HEK293T (cell line): ENCODE data around the gene FNDC1.

ENCODE experiments used
- BHLHE40 ChIP-seq: fragments of 450-650 bp; IDR thresholded peaks from 2 replicates; pipeline ENCODE4 v1.6.1; 2016; ENCODE audit warnings: mild to moderate bottlenecking, moderate library complexity, borderline replicate concordance
- CTBP1 ChIP-seq: fragments of 450-650 bp; IDR thresholded peaks from 2 replicates; pipeline ENCODE4 v1.6.1; 2016; ENCODE audit warnings: borderline replicate concordance
- FOXM1 ChIP-seq: fragments of 450-650 bp; IDR thresholded peaks from 2 replicates; pipeline ENCODE4 v1.6.1; 2017; ENCODE audit warnings: mild to moderate bottlenecking, borderline replicate concordance
- LEF1 ChIP-seq: fragments of 450-650 bp; IDR thresholded peaks from 2 replicates; pipeline ENCODE4 v1.6.1; 2017; ENCODE audit warnings: mild to moderate bottlenecking, borderline replicate concordance
- NFRKB ChIP-seq: fragments of 450-650 bp; IDR thresholded peaks from 2 replicates; pipeline ENCODE4 v1.6.1; 2016; ENCODE audit warnings: mild to moderate bottlenecking, moderate library complexity
- SP1 ChIP-seq: fragments of 450-650 bp; IDR thresholded peaks from 2 replicates; pipeline ENCODE4 v1.6.1; 2017
- SUZ12 ChIP-seq: fragments of 450-650 bp; IDR thresholded peaks from 2 replicates; pipeline ENCODE4 v1.6.1; 2016; ENCODE audit warnings: mild to moderate bottlenecking
- TARDBP ChIP-seq: fragments of 450-650 bp; IDR thresholded peaks from 2 replicates; pipeline ENCODE4 v1.6.1; 2016
- TF ChIP-seq, protein P1 (sequence below): fragments of 450-650 bp; IDR thresholded peaks from 2 replicates; pipeline ENCODE4 v1.6.1; 2016

DNA sequence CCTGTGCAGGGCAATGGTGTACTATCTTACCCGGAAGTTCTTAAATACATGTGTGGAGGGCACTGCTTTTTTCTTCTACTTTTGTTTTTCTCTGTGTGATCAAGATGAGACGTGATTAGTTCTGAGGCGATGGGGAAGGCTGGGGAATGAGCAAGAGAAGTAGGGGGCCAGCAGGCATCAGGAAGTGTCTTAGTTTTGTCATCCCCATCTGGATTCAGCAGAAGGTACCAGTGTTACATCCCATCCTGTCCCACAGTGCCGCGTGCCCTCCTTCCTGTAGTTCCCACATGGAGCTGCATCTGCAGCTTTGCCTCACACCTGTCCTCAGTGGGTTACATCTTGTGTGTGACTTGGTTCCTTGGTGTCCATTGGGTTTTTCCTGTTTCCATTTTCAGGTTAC is 86.9 kb downstream of the FNDC1 start:
- no peak for TF ChIP-seq SP1
- TF ChIP-seq NFRKB: no peak
- TF ChIP-seq BHLHE40: no peak
- no peak for TF ChIP-seq FOXM1
- no peak for TF ChIP-seq SUZ12
- no peak for TF ChIP-seq CTBP1
- TF ChIP-seq, protein P1, sequence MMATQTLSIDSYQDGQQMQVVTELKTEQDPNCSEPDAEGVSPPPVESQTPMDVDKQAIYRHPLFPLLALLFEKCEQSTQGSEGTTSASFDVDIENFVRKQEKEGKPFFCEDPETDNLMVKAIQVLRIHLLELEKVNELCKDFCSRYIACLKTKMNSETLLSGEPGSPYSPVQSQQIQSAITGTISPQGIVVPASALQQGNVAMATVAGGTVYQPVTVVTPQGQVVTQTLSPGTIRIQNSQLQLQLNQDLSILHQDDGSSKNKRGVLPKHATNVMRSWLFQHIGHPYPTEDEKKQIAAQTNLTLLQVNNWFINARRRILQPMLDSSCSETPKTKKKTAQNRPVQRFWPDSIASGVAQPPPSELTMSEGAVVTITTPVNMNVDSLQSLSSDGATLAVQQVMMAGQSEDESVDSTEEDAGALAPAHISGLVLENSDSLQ: no peak
- no peak for TF ChIP-seq LEF1
- TF ChIP-seq TARDBP: no peak
